Colon (tissue), 2 donors: ENCODE results near the gene SNAP91.
"Not testable (repeated sequence)": the region's sequence is repeated elsewhere in the genome, so short reads cannot be mapped to it uniquely, and the experiment has no call there.

Experiments
- FAIRE-seq: peaks from 2 replicates; lab custom pipeline; 2012; peaks lifted over from hg19 to GRCh38; lab: Jason Lieb, UNC
- donor health status: control.
- donor health status: control.

SNAP91 gene, protein sequence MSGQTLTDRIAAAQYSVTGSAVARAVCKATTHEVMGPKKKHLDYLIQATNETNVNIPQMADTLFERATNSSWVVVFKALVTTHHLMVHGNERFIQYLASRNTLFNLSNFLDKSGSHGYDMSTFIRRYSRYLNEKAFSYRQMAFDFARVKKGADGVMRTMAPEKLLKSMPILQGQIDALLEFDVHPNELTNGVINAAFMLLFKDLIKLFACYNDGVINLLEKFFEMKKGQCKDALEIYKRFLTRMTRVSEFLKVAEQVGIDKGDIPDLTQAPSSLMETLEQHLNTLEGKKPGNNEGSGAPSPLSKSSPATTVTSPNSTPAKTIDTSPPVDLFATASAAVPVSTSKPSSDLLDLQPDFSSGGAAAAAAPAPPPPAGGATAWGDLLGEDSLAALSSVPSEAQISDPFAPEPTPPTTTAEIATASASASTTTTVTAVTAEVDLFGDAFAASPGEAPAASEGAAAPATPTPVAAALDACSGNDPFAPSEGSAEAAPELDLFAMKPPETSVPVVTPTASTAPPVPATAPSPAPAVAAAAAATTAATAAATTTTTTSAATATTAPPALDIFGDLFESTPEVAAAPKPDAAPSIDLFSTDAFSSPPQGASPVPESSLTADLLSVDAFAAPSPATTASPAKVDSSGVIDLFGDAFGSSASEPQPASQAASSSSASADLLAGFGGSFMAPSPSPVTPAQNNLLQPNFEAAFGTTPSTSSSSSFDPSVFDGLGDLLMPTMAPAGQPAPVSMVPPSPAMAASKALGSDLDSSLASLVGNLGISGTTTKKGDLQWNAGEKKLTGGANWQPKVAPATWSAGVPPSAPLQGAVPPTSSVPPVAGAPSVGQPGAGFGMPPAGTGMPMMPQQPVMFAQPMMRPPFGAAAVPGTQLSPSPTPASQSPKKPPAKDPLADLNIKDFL

GRCh38 chr6:83708970-83709747 is at the start of gene SNAP91:
SNAP91 (minus strand) TSS chr6:83709101; CDS start chr6:83707927, 1,174 bp downstream.
- no peak for FAIRE-seq

DNA sequence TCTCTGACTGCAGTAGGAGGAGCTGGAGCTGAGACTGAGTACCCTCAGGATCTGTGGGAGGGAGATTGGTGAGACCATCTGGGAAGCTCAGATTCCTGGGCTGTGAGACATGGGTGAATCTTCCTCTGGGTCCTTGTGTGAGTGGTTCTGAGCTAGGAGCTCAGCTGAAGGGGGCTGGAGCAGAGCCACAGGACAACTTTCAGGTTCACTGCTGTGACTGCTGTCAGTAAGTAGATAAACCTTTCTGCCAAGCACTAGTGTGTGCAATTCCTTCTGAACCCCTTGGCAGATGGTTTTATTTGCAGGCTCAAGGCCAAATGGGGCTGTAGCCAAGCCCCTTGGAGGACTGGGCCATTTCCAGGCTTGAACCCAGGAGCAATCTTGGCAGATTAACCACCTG is 49.6 kb upstream of the SNAP91 start:
- FAIRE-seq = no peak

- FAIRE-seq = no peak
These were observed 48.1 kb upstream of the SNAP91 start for GRCh38 chr6:83757021-83757420.

- FAIRE-seq = no peak
These were observed 47.7 kb upstream of the SNAP91 start for GRCh38 chr6:83756565-83756964.

- FAIRE-seq = not testable (repeated sequence)
These were observed 43.5 kb upstream of the SNAP91 start for GRCh38 chr6:83752375-83752774.

DNA sequence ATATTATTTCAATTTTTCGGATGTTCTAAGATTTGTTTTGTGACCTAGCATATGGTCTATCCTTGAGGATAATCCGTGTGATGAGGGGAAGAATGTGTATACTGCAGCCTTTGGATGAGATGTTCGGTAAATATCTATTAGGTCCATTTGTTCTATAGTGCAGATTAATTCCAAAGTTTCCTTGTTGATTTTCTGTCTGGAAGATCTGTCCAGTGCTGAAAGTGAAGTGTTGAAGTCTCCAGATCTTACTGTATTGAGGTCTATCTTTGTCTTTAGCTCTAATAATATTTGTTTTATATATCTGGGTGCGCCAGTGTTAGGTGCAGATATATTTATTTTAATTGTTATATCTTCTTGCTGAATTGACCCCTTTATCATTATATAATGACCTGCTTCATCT is 32.2 kb upstream of the SNAP91 start:
- no peak for FAIRE-seq

- no peak for FAIRE-seq
These were observed 26.6 kb upstream of the SNAP91 start for GRCh38 chr6:83735461-83735860.

DNA sequence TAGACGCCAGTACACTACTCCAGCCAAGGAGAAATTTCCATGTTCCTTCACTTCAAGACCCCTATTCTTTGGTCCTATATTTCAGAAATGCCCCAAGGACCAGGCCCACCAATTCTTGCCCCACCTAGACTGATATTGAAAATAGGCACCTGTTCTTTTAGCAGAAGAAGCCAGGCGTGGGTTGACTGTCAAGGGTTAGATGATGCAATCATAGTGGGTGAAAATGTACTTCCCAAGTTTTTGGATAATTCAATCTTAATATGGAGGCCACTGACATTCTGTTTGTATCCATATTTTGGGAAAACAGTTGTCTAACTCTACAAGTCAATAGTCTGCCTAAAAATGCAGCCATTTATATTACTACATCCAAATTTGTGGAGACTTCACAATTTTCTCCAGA is 21.0 kb upstream of the SNAP91 start:
- no peak for FAIRE-seq

GRCh38 chr6:83722876-83723275 is 14.0 kb upstream of the SNAP91 start:
- FAIRE-seq = no peak

- FAIRE-seq = peak; percentile 43
These were observed 8.9 kb upstream of the SNAP91 start for GRCh38 chr6:83717809-83718208.

GRCh38 chr6:83711958-83712357 is 3.1 kb upstream of the SNAP91 start:
- FAIRE-seq = no peak

DNA sequence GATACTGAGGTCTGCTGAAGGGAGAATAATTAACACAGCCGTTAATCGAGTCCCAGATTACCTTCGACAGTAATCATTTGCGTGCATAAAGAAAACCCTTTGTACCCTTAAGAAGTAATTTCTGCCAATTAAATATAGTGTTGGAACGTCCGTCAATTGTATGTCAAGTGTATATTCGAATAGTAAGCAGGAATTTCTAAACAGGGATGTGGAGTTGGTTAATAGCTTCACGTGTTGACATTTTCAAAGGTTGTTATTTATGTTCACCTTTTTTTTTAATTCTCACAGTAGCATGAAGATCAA is 798 bp upstream of the SNAP91 start:
- FAIRE-seq = no peak

DNA sequence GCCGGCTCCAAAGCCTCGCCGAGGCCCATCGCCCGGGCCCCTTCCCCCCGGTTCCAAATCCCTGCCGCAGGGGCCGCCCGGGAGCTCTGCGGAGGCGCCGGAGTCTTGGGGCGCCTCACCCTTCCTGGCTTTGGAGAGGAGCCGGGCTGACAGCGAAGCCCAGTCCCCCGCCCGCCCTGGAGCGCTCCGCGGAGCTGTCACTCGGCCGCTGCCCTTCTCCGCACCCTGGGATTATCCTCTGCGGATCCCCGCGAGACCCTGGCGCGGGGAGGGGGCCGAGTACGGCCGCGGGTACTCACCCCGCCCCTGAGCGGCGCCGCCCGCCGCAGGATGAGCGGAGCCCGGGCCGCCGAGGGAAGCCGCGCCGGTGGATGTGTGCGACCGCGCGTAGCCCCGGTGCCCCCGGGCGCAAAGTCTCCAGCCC is 343 bp downstream of the SNAP91 start:
- FAIRE-seq = no peak

GRCh38 chr6:83707829-83708545 is 914 bp downstream of the SNAP91 start:
- FAIRE-seq = no peak

DNA sequence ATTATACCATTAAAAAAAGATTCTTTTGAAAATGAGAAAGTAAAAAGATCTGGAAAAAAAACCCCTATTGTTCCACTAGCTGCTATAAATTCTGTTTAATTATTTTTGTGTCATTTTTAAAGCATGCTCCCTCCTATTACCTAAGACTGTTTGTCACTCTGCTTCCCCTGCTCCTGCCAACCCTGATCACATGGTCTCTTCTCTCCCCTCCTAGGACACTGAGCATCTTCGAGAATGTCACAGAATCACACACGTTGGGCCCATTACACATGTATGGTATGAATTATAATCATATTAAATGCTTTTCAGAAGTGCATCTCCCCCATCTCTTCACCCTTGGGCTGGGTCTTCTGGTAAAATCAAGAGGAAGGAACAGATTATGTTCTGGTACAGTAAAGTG is 6.2 kb downstream of the SNAP91 start:
- FAIRE-seq = no peak

DNA sequence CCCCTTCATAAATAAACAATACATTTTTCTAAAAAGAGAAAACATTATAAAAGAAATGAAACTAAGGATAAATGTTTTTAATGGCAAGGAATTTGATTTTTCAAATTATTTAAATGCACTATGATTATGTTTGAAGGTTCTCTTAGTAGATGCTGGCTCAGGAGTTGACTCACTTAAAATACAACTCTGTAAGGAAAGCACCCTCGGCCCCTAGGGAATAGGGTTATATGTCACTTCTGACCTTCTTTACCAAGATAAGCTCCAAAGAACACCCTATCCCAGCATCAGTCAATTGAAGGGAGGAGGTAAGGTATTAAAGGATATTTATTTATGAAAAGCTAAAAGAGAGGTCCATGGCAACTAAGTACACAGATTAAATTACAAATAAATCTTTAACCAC is 6.8 kb downstream of the SNAP91 start:
- no peak for FAIRE-seq

GRCh38 chr6:83696674-83697073 is 12.2 kb downstream of the SNAP91 start:
- no peak for FAIRE-seq

DNA sequence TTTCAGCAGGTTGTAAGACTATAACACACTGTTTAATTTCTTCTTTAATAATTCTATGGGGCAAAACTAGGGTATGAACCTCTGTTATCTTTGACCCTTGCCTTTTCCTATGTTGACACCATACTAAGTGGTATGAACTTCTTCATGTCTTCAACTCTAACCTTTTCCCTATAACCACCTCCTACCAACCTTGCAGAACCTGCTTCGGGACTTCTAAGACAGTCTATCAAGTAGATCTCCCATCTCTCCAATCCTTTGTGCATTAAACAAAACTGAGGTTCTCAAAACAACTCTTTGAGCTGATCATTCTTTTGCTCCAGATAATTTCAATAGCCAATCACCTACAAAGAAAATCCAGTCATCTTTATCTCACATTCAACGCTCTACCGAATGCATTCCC is 23.4 kb downstream of the SNAP91 start:
- no peak for FAIRE-seq

DNA sequence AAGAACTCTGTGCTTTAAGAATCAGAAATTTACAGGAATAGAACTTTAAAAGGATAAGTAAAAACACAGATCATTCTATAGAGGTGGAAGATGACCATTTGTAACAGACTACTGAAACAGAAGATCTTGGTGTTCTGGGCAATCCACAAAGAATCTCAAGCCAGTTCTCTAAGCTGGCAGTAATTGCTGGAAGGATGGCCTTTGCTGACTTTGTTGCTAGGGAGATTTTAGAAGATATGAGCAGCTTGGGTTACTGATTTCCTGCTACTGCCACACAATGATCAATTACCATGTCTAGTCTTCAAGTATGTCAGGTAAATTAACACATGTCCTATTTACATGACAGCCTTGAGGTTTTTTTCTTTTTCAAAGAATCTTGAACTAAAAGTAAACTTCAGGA is 31.1 kb downstream of the SNAP91 start:
- FAIRE-seq = no peak

DNA sequence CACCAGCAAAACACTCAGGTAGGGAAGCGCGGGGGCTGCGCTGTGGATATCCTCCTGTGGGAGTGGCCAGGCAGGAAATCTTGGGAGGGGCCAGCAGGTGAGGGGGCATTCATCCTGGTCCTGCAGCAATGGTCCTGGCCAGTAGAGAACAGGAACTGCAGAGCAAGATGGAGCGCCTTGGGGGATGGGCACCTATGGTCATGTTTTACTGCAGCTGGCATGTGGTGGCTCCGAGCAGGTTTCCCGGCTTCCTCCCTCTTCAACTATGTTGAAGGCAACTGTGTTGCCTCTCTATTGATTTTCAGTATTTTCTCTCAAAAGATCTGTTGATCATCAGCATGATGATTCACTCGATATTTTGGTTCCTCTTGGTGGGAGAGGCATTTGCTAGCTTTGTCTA is 70.9 kb downstream of the SNAP91 start:
- FAIRE-seq = no peak

DNA sequence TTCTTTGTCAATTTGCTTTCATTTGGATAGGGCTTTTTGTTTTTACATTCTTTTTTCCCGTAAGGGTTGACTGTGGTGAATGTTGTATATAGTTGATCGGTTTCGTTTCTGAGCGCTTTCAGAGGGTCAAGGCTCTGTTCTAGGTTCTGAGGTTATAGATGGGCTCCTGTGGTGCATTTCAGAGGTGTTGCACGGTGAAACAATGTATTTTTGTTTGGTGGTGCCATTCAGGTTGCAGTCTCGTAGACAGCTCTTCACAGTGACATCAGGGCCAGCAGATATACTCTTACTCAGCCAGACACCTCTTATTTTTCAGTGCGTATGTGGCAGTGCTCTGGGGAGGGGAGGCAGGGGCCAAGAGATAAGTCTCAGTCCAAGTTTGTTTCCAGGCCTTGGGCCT is 72.1 kb downstream of the SNAP91 start:
- no peak for FAIRE-seq

DNA sequence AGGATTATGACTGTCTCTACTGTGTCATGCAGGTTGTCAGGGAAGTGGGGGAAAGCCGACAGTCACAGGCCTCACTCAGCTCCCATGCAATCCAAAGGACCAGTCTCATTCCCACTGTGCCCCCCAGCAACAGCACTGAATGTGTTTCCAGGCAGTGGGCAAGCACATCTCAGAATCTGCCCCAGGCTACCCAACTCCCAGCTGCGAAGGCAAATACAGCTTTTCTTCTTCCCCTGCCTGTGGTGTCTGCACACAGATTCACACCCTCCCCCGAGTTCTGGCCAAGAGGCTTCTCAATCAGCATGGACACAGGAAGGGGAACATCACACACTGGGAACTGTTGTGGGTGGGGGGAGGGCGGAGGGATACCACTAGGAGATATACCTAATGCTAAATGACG is 75.3 kb downstream of the SNAP91 start:
- no peak for FAIRE-seq
